ENCODE results near the gene ASPSCR1.
"Not testable (repeated sequence)": the region's sequence is repeated elsewhere in the genome, so short reads cannot be mapped to it uniquely, and the experiment has no call there.

The ASPSCR1 gene

DNA sequence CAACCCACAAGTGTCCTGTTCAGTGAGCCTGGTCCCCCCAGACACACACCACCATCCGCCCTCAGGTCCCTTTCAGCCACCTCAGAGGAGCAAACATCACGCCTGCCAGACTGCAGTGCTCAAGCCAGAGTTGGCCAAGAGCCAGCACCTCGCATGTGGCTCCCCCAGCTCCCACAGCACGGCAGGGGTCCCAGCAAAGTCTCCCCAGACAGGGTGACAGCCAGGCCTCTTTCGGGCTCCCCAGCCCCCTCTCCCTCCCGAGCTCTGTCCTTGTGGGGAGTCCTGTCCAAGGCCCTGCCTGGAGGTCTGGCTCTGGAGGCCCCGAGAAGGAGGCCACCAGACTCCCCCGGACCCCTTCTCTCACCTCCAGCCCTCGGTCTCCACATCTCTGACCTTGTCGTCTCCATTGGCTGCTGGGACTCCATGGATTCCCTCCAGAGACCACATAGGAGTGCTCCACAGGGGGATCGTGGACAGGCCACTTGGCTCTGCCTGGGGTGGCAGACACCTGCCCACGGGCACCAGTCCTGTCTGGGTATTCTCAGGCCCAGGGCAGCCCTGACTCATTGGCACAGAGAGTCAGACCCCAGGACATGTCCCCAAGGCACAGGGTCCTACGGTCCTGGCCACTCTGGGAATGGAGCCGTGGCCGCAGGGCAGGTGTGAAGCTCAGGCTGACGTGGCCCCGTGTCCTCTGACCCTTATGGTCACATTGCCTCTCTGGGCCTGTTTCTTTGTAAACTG is 28.6 kb upstream of the ASPSCR1 start:
- Histone ChIP-seq H3K27ac (ENCODE audit: poor library complexity, severe bottlenecking) (no peak overlapping the region), H3K36me3 (ENCODE audit: low read depth) (no peaks in the 10 kb centered on the region), H3K4me3 (ENCODE audit: severe bottlenecking) (no peak overlapping the region), H3K9me3 (ENCODE audit: severe bottlenecking) (no peaks in the 10 kb centered on the region), H3K27me3 (ENCODE audit: insufficient read depth, poor library complexity, severe bottlenecking) (no peaks in the 10 kb centered on the region), H3K4me1 (ENCODE audit: insufficient read depth, poor library complexity, severe bottlenecking) (no peaks in the 10 kb centered on the region)
- TF ChIP-seq, protein P1, sequence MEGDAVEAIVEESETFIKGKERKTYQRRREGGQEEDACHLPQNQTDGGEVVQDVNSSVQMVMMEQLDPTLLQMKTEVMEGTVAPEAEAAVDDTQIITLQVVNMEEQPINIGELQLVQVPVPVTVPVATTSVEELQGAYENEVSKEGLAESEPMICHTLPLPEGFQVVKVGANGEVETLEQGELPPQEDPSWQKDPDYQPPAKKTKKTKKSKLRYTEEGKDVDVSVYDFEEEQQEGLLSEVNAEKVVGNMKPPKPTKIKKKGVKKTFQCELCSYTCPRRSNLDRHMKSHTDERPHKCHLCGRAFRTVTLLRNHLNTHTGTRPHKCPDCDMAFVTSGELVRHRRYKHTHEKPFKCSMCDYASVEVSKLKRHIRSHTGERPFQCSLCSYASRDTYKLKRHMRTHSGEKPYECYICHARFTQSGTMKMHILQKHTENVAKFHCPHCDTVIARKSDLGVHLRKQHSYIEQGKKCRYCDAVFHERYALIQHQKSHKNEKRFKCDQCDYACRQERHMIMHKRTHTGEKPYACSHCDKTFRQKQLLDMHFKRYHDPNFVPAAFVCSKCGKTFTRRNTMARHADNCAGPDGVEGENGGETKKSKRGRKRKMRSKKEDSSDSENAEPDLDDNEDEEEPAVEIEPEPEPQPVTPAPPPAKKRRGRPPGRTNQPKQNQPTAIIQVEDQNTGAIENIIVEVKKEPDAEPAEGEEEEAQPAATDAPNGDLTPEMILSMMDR (IDR thresholded peaks at IDR 0.05; ENCODE audit: poor library complexity, severe bottlenecking): no peak
- ATAC-seq (ENCODE audit: low read depth) (no peak), DNase-seq (ENCODE audit: low spot score) (peak; percentile 61)

DNA sequence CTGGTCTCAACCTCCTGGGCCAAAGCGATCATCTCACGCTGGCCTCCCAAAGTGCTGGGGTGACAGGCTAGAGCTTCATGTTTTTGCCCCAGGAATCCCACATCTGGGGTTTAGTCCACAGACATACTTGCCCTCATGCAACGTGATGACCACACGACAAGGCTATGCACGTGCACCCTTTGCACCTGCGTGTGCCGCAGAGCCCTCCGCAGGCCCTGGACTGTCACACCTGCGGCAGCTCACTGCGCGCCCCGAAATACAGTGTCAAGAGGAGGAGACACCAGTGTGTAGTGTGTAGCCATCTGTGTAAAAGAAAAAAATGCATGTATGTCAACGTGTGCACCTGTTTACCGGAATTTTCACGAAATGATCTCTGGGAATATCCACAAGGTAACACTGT is 26.9 kb upstream of the ASPSCR1 start:
- Histone ChIP-seq H3K9me3 (ENCODE audit: severe bottlenecking) (no peaks in the 10 kb centered on the region), H3K27me3 (ENCODE audit: insufficient read depth, poor library complexity, severe bottlenecking) (no peaks in the 10 kb centered on the region), H3K36me3 (ENCODE audit: low read depth) (no peaks in the 10 kb centered on the region), H3K4me1 (ENCODE audit: insufficient read depth, poor library complexity, severe bottlenecking) (no peaks in the 10 kb centered on the region), H3K27ac (ENCODE audit: poor library complexity, severe bottlenecking) (no peak overlapping the region), H3K4me3 (ENCODE audit: severe bottlenecking) (no peak overlapping the region)
- TF ChIP-seq, protein P1 (IDR thresholded peaks at IDR 0.05; ENCODE audit: poor library complexity, severe bottlenecking): no peak
- DNase-seq (ENCODE audit: low spot score) (no peak), ATAC-seq (ENCODE audit: low read depth) (no peak)

DNA sequence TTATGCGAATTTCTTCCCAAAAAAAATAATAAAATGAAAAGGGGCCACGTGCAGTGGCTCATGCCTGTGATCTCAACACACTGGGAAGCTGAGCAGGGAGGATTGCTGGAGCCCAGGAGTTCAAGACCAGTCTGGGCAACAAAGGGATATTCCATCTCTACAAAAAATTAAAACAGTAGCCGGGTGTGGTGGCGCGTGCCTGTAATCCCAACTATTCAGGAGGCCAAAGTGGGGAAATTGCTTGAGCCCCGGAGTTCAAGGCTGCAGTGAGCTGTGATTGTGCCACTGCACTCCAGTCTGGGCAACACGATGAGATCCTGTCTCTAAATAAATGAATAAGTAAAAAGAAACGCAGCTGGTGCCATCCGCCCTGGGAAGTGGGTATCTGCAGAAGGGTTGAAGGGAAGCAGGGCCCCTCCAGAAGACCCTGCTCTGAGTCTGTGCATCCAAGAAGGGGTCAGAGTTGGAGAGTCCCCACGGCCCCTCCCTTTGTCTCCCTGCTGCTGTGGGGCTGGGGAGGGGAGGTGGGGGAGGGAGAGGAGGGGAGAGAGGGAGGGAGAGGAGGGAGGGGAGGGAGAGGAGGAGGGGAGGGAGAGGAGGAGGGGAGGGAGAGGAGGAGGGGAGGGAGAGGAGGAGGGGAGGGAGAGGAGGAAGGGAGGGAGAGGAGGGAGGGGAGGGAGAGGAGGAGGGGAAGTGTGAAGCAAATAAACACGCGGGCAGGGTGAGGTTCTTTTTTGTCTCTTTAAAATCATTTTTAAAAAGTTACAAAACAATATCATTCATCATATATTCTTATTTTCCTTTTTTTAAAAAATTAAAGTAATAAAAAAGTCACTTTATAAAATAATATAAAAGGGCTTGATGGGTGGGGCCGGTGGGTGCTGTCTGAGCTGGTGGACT is 25.4 kb upstream of the ASPSCR1 start:
- no peaks in the 10 kb centered on the region for H3K27me3 ChIP-seq (ENCODE audit: insufficient read depth, poor library complexity, severe bottlenecking)
- no peak overlapping the region for H3K27ac ChIP-seq (ENCODE audit: poor library complexity, severe bottlenecking)
- DNase-seq (ENCODE audit: low spot score) (no peak), ATAC-seq (ENCODE audit: low read depth) (no peak)
- no peaks in the 10 kb centered on the region for H3K9me3 ChIP-seq (ENCODE audit: severe bottlenecking)
- H3K4me3 ChIP-seq (ENCODE audit: severe bottlenecking): no peak overlapping the region
- TF ChIP-seq, protein P1 (IDR thresholded peaks at IDR 0.05; ENCODE audit: poor library complexity, severe bottlenecking): no peak
- H3K4me1 ChIP-seq (ENCODE audit: insufficient read depth, poor library complexity, severe bottlenecking): no peaks in the 10 kb centered on the region
- H3K36me3 ChIP-seq (ENCODE audit: low read depth): no peaks in the 10 kb centered on the region

DNA sequence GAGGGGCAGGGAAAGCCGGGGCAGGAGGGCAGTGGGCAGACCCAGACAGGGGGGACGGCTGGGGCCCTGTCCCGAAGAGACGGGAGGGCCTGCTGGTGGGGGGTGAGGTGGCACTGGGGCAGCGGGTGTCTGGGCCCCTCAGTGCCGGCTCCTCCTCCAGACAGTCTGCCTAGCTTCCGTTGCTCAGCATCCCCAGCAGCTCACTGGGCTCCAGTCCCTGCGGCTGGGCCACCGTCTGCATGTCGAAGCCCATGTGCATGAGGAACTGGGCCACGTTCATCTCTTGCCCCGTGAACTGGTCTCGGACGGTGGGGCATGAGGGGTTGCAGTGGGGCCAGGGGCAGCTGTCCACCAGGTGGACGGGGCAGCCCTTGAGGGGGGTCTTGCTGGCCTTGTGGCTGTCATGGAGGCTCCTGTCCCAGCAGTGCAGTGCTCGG is 24.6 kb upstream of the ASPSCR1 start:
- ATAC-seq (ENCODE audit: low read depth) (no peak), DNase-seq (ENCODE audit: low spot score) (peak; percentile 68)
- TF ChIP-seq, protein P1 (IDR thresholded peaks at IDR 0.05; ENCODE audit: poor library complexity, severe bottlenecking): no peak
- H3K4me3 ChIP-seq (ENCODE audit: severe bottlenecking): no peak overlapping the region
- no peaks in the 10 kb centered on the region for H3K36me3 ChIP-seq (ENCODE audit: low read depth)
- H3K27ac ChIP-seq (ENCODE audit: poor library complexity, severe bottlenecking): no peak overlapping the region
- no peaks in the 10 kb centered on the region for H3K9me3 ChIP-seq (ENCODE audit: severe bottlenecking)
- no peaks in the 10 kb centered on the region for H3K27me3 ChIP-seq (ENCODE audit: insufficient read depth, poor library complexity, severe bottlenecking)
- no peaks in the 10 kb centered on the region for H3K4me1 ChIP-seq (ENCODE audit: insufficient read depth, poor library complexity, severe bottlenecking)

DNA sequence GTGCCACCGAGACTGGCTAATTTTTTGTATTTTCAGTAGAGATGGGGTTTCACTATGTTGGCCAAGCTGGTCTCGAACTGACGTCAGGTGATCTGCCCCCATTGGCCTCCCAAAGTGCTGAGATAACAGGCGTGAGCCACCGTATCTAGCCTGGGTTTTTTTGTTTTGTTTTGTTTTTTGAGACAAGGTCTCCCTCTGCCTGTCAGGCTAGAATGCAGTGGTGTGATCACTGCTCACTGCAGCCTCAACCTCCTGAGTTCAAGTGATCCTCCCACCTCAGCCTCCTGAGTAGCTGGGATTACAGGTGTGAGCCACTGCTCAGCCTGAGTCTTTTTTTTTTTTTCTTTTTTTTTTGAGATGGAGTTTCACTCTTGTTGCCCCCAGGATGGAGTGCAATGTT is 24.0 kb upstream of the ASPSCR1 start:
- H3K4me3 ChIP-seq (ENCODE audit: severe bottlenecking); H3K9me3 ChIP-seq (ENCODE audit: severe bottlenecking); H3K27ac ChIP-seq (ENCODE audit: poor library complexity, severe bottlenecking); H3K36me3 ChIP-seq (ENCODE audit: low read depth); ATAC-seq (ENCODE audit: low read depth); H3K27me3 ChIP-seq (ENCODE audit: insufficient read depth, poor library complexity, severe bottlenecking); DNase-seq (ENCODE audit: low spot score); H3K4me1 ChIP-seq (ENCODE audit: insufficient read depth, poor library complexity, severe bottlenecking): not testable (repeated sequence)
